Measurements from ENCODE around the gene RAPGEF6.

DNA sequence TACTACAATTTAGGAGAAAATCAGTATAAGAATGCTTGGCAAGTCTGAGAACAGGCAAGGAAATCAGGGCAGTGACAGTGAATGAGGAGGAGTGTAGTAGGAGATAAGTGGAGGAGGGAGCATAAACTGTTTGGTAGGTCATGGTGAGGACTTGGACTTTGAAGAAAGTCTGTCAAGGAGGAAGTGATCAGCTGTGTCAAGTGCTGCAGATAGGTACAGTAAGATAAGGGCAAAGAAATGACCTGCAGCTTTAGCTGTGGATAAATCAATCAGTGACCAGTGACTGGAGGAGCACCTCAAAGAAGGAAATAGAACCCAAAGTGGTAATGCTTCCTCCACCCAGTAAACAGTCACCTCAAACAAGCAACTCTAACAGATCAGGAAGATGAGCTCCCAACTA, 106.3 kb downstream of the RAPGEF6 start:
- no peak for TF ChIP-seq POLR2AphosphoS5 (IDR thresholded peaks at IDR 0.05; ENCODE audit: low read depth, low read length)
- TF ChIP-seq, protein P1, sequence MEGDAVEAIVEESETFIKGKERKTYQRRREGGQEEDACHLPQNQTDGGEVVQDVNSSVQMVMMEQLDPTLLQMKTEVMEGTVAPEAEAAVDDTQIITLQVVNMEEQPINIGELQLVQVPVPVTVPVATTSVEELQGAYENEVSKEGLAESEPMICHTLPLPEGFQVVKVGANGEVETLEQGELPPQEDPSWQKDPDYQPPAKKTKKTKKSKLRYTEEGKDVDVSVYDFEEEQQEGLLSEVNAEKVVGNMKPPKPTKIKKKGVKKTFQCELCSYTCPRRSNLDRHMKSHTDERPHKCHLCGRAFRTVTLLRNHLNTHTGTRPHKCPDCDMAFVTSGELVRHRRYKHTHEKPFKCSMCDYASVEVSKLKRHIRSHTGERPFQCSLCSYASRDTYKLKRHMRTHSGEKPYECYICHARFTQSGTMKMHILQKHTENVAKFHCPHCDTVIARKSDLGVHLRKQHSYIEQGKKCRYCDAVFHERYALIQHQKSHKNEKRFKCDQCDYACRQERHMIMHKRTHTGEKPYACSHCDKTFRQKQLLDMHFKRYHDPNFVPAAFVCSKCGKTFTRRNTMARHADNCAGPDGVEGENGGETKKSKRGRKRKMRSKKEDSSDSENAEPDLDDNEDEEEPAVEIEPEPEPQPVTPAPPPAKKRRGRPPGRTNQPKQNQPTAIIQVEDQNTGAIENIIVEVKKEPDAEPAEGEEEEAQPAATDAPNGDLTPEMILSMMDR (IDR thresholded peaks at IDR 0.05), result no peak
